HepG2 (cell line): ENCODE results near the gene FMR1. TPM values are rescaled to one million over a fixed set of nuclear protein-coding genes. Genes with fewer than 3 reads are reported as not detected.

ENCODE experiments used
- DPF2 ChIP-seq: sonication (generic); formaldehyde crosslinking; IDR thresholded peaks from 2 replicates; pipeline ENCODE4 v1.4.0; 2020; ENCODE audit warnings: mild to moderate bottlenecking, low read depth, missing genetic modification reagents, borderline replicate concordance
- FOXA3 ChIP-seq: IDR thresholded peaks from 2 replicates; pipeline ENCODE4 v1.6.1; 2016; ENCODE audit warnings: missing genetic modification reagents, missing compliant biosample characterization
- FOXK2 ChIP-seq: fragments of 450-650 bp; IDR thresholded peaks from 2 replicates; pipeline ENCODE4 v1.6.1; 2016
- GABPB1 ChIP-seq: IDR thresholded peaks from 2 replicates; pipeline ENCODE4 v1.6.1; 2016; ENCODE audit warnings: mild to moderate bottlenecking, missing genetic modification reagents, moderate library complexity, missing compliant biosample characterization
- GATA4 ChIP-seq: sonication (generic); IDR thresholded peaks from 2 replicates; pipeline ENCODE4 v1.6.1; 2016; ENCODE audit warnings: antibody characterized with exemption, low read depth, borderline replicate concordance
- HDAC1 ChIP-seq: sonication (generic); formaldehyde crosslinking; IDR thresholded peaks from 2 replicates; pipeline ENCODE4 v1.5.1; 2020; ENCODE audit warnings: mild to moderate bottlenecking, missing genetic modification reagents
- HNF4A ChIP-seq: sonication (generic); formaldehyde crosslinking; IDR thresholded peaks from 2 replicates; pipeline ENCODE4 v1.4.0; 2020; ENCODE audit warnings: missing genetic modification reagents
- HOXA3 ChIP-seq: sonication (generic); formaldehyde crosslinking; IDR thresholded peaks from 2 replicates; pipeline ENCODE4 v1.5.0; 2020; ENCODE audit warnings: missing genetic modification reagents
- IRF2 ChIP-seq: IDR thresholded peaks from 2 replicates; pipeline ENCODE4 v1.6.1; 2018; ENCODE audit warnings: missing genetic modification reagents, missing compliant biosample characterization
- MIXL1 ChIP-seq: IDR thresholded peaks from 2 replicates; pipeline ENCODE4 v1.6.1; 2016
- NFIC ChIP-seq: IDR thresholded peaks from 2 replicates; pipeline ENCODE4 v1.6.1; 2012; ENCODE audit warnings: mild to moderate bottlenecking, low read length, inconsistent platforms
- NFYC ChIP-seq: IDR thresholded peaks from 2 replicates; pipeline ENCODE4 v1.6.1; 2016; ENCODE audit warnings: missing genetic modification reagents, missing compliant biosample characterization
- POGZ ChIP-seq: sonication (generic); formaldehyde crosslinking; IDR thresholded peaks from 2 replicates; pipeline ENCODE4 v1.4.0; 2020; ENCODE audit warnings: mild to moderate bottlenecking, missing genetic modification reagents
- RBFOX2 ChIP-seq: fragments of 200-400 bp; formaldehyde crosslinking; IDR thresholded peaks from 2 replicates; pipeline ENCODE4 v1.6.1; 2017; ENCODE audit warnings: low read depth, mild to moderate bottlenecking, low read length
- RFX5 ChIP-seq: IDR thresholded peaks from 2 replicates; pipeline ENCODE4 v1.6.1; 2011; ENCODE audit warnings: low read depth, low read length, improper control_type of control experiment
- RFXANK ChIP-seq: IDR thresholded peaks from 2 replicates; pipeline ENCODE4 v1.6.1; 2016
- RFXAP ChIP-seq: sonication (generic); formaldehyde crosslinking; IDR thresholded peaks from 2 replicates; pipeline ENCODE4 v1.4.0; 2020; ENCODE audit warnings: missing genetic modification reagents, borderline replicate concordance
- SIN3B ChIP-seq: fragments of 150-350 bp; IDR thresholded peaks from 2 replicates; pipeline ENCODE4 v1.6.1; 2014; ENCODE audit warnings: low read length
- STAG1 ChIP-seq: sonication (generic); formaldehyde crosslinking; IDR thresholded peaks from 2 replicates; pipeline ENCODE4 v1.4.0; 2020; ENCODE audit warnings: missing genetic modification reagents
- TCF7L2 ChIP-seq: IDR thresholded peaks from 2 replicates; pipeline ENCODE4 v1.6.1; 2011; ENCODE audit warnings: mild to moderate bottlenecking, low read depth, low read length, moderate library complexity
- ZMYM4 ChIP-seq: sonication (generic); formaldehyde crosslinking; IDR thresholded peaks from 2 replicates; pipeline ENCODE4 v1.8.1; 2023; ENCODE audit warnings: mild to moderate bottlenecking, missing genetic modification reagents
- ZNF3 ChIP-seq: IDR thresholded peaks from 2 replicates; pipeline ENCODE4 v1.7.0; 2017; ENCODE audit warnings: inconsistent platforms
- ZNF691 ChIP-seq: sonication (generic); formaldehyde crosslinking; IDR thresholded peaks from 2 replicates; pipeline ENCODE4 v1.4.0; 2020; ENCODE audit warnings: missing genetic modification reagents, low read depth, mild to moderate bottlenecking, borderline replicate concordance
- polyA plus RNA-seq, 8 experiments: library from polyadenylated mRNA; depleted of rRNA in 3 of 8; stranded (reverse) in 7 of 8; unstranded in 1 of 8; fragments of >200 nt; fragmentation: Illumina TruSeq in 4 of 8; extraction: Trizol in 4 of 8; gene quantifications; 2 replicates each; pipeline versions ENCODE4 v1.2.1 to v1.2.3, GENCODE V29; 2011 to 2016; ENCODE audit warnings: low read depth in 4 of 8, missing spikeins in 1 of 8, mixed read lengths in 1 of 8; ENCODE audit not compliant: insufficient read depth in 1 of 8
- total RNA-seq, 5 experiments: library from RNA; depleted of rRNA; stranded (reverse); fragments of >200 nt; fragmentation: Illumina TruSeq; extraction: Trizol; gene quantifications; 2 replicates each; pipeline ENCODE4 v1.2.3, GENCODE V29; 2016; ENCODE audit warnings: low read depth in 1 of 5
- TF ChIP-seq, protein P1 (sequence below): fragments of 450-650 bp; IDR thresholded peaks from 2 replicates; pipeline ENCODE4 v1.6.1; 2017
- TF ChIP-seq, protein P2 (sequence below): sonication (generic); formaldehyde crosslinking; IDR thresholded peaks from 2 replicates; pipeline ENCODE4 v1.5.1; 2020; ENCODE audit warnings: mild to moderate bottlenecking, missing genetic modification reagents, borderline replicate concordance
- TF ChIP-seq, protein P3 (sequence below): sonication (generic); formaldehyde crosslinking; IDR thresholded peaks from 2 replicates; pipeline ENCODE4 v1.4.0; 2020; ENCODE audit warnings: missing genetic modification reagents, mild to moderate bottlenecking, borderline replicate concordance

The FMR1 gene
- total and polyA plus RNA-seq, 2 of the 13 experiments (the other 11 are each of a cell fraction or from before 2014, with no cell fraction given) = 27.8 to 49.6 TPM

- TF ChIP-seq, protein P1, sequence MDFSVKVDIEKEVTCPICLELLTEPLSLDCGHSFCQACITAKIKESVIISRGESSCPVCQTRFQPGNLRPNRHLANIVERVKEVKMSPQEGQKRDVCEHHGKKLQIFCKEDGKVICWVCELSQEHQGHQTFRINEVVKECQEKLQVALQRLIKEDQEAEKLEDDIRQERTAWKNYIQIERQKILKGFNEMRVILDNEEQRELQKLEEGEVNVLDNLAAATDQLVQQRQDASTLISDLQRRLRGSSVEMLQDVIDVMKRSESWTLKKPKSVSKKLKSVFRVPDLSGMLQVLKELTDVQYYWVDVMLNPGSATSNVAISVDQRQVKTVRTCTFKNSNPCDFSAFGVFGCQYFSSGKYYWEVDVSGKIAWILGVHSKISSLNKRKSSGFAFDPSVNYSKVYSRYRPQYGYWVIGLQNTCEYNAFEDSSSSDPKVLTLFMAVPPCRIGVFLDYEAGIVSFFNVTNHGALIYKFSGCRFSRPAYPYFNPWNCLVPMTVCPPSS = no peak
- peak; percentile 54 for TF ChIP-seq TCF7L2
- TF ChIP-seq DPF2 (CRISPR knock-in tag) = 0 out of 2 replicates have a peak, but pooled peaks have one; percentile 30
- peak; percentile 53; the same call in 1 of the 2 replicates for TF ChIP-seq HOXA3
- peak; percentile 56; the same call in 1 of the 2 replicates for TF ChIP-seq MIXL1 (CRISPR knock-in tag)
- TF ChIP-seq RFXANK (CRISPR knock-in tag) = peak; percentile 97
- TF ChIP-seq IRF2 = peak; percentile 59
- peak; percentile 100 for TF ChIP-seq RFXAP (CRISPR knock-in tag)
- no peak for TF ChIP-seq RBFOX2
- TF ChIP-seq ZNF691 (CRISPR knock-in tag) = no peak
- TF ChIP-seq NFIC = peak; percentile 98
- peak; percentile 95 for TF ChIP-seq ZNF3
- peak; percentile 55; the same call in 1 of the 2 replicates for TF ChIP-seq FOXK2
- peak; percentile 94 for TF ChIP-seq HNF4A (CRISPR knock-in tag)
- TF ChIP-seq HDAC1 (CRISPR knock-in tag) = peak; percentile 39; the same call in 1 of the 2 replicates
- peak; percentile 62; the same call in 1 of the 2 replicates for TF ChIP-seq GATA4
- TF ChIP-seq STAG1 (CRISPR knock-in tag) = 0 out of 2 replicates have a peak, but pooled peaks have one; percentile 4
- TF ChIP-seq FOXA3 (CRISPR knock-in tag) = peak; percentile 81
- TF ChIP-seq ZMYM4 = peak; percentile 93
- TF ChIP-seq, protein P2, sequence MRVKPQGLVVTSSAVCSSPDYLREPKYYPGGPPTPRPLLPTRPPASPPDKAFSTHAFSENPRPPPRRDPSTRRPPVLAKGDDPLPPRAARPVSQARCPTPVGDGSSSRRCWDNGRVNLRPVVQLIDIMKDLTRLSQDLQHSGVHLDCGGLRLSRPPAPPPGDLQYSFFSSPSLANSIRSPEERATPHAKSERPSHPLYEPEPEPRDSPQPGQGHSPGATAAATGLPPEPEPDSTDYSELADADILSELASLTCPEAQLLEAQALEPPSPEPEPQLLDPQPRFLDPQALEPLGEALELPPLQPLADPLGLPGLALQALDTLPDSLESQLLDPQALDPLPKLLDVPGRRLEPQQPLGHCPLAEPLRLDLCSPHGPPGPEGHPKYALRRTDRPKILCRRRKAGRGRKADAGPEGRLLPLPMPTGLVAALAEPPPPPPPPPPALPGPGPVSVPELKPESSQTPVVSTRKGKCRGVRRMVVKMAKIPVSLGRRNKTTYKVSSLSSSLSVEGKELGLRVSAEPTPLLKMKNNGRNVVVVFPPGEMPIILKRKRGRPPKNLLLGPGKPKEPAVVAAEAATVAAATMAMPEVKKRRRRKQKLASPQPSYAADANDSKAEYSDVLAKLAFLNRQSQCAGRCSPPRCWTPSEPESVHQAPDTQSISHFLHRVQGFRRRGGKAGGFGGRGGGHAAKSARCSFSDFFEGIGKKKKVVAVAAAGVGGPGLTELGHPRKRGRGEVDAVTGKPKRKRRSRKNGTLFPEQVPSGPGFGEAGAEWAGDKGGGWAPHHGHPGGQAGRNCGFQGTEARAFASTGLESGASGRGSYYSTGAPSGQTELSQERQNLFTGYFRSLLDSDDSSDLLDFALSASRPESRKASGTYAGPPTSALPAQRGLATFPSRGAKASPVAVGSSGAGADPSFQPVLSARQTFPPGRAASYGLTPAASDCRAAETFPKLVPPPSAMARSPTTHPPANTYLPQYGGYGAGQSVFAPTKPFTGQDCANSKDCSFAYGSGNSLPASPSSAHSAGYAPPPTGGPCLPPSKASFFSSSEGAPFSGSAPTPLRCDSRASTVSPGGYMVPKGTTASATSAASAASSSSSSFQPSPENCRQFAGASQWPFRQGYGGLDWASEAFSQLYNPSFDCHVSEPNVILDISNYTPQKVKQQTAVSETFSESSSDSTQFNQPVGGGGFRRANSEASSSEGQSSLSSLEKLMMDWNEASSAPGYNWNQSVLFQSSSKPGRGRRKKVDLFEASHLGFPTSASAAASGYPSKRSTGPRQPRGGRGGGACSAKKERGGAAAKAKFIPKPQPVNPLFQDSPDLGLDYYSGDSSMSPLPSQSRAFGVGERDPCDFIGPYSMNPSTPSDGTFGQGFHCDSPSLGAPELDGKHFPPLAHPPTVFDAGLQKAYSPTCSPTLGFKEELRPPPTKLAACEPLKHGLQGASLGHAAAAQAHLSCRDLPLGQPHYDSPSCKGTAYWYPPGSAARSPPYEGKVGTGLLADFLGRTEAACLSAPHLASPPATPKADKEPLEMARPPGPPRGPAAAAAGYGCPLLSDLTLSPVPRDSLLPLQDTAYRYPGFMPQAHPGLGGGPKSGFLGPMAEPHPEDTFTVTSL (CRISPR knock-in tag) = peak; percentile 83; the same call in 1 of the 2 replicates
- TF ChIP-seq RFX5 = peak; percentile 97
- TF ChIP-seq NFYC (CRISPR knock-in tag) = peak; percentile 80
- TF ChIP-seq, protein P3, sequence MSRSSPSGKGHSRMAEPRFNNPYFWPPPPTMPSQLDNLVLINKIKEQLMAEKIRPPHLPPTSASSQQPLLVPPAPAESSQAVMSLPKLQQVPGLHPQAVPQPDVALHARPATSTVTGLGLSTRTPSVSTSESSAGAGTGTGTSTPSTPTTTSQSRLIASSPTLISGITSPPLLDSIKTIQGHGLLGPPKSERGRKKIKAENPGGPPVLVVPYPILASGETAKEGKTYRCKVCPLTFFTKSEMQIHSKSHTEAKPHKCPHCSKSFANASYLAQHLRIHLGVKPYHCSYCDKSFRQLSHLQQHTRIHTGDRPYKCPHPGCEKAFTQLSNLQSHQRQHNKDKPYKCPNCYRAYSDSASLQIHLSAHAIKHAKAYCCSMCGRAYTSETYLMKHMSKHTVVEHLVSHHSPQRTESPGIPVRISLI (CRISPR knock-in tag) = peak; percentile 96
- no peak for TF ChIP-seq SIN3B
- peak; percentile 94 for TF ChIP-seq POGZ (CRISPR knock-in tag)
- TF ChIP-seq GABPB1 (CRISPR knock-in tag) = no peak
Observed at GRCh38 chrX:147884958-147885357, 26.8 kb upstream of the FMR1 start (continued).
